CD4-positive, alpha-beta T cell treated with Interleukin-17A for 1 hour (primary cell): Measurements from ENCODE around the gene ZNF583.

ENCODE experiments used
- DNase-seq: peaks from one replicate; pipeline ENCODE4 v3.0.0-alpha.2; 2020

Gene ZNF583

DNA sequence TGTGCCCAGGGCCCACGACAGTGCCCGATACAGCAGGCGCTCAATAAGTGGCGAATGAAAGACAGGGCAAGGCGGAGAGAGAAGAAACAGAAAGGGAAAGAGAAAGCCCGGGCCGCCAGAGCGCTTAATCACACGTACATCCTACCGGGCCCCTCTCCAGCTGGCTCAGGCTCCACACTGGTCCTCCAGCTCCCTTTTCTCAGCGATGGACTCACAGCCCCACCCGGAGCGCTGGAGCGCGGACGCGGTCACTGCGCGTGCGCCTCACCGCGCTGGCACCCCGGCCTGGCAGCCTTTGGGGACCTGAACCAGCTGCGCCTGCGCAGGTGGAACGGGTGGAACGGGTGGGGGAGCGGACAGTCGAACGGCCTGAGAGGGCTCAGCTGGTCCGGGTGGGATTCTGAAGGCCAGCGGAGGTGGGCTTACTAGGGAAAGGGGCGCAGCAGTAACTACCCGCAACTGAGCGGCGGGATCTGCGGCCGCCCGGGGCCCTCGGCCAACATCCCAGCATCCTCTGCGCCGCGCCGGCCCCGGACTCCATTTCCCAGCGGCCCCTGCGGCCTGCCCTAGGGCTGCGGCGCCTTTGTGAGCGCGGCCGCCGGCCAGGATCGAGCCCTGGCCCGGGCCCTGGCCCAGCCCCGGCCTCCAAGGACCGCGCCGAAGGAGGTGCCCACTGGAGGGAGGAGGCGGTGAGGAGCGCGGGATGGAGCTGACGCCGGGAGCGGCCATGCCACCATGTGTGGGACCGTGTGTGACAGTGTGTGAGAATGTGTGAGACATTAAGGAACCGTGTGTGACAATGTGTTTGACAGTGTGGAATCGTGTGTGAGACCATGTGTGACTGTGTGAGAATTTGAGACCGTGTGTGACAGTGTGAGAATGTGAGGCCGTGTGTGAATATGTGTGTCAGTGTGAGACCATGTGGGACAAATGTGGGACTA lies at the start of gene ZNF583:
Gene ZNF583, plus strand, starts transcription at position 569 of the 941 bp plus-strand sequence. CDS start 2,783 bp downstream, outside the sequence.
- peak; percentile 93 for DNase-seq

DNA sequence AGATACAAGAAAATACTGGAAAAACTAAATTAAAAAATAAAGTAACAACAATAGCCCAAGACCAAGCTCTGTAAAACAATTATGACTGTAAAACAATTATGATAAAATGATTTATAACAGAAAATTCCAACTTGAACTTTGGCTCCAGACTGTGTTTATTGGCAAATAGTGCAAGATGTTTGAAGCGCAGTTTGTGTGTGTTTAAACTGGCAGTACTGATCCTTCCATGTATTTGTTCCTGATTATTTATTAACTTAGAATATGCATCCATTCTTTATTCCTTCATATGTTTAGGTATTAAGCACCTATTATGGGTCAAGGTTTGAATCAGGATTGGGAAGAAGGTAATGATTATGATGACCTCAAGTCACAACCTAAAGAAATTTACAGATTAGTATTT lies 48.6 kb upstream of the ZNF583 start:
- DNase-seq: no peak

DNA sequence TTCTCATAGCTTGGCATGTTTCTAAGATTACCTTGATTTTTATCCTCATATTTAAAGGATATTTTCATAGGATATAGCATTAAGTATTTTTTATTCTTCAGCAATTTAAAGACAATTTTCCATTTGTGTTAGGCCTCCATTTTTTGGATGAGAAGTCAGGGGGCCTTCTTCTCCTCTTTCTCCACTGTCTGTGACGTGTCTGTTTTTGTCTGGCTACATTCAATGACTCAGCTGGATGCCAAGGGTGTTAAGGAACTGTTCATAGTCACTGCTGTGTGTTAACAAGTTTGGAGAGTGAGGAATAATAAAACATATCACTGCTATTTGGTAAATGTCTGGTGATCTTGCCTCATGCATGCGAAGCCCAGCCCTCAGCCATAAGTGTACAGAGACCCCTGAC lies 47.2 kb upstream of the ZNF583 start:
- DNase-seq: no peak

DNA sequence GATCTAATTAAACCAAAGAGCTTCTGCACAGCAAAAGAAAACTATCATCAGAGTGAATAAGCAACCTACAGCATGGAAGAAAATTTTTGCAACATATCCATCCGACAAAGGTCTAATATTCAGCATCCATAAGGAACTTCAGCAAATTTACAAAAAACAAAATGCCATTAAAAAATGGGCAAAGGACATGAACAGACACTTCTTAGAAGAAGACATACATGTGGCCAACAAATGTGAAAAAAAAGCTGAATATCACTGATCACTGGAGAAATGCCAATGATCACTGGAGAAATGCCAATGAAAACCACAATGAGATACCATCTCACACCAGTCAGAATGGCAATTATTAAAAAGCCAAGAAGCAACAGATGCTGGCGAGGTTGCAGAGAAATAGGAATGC lies 43.3 kb upstream of the ZNF583 start:
- DNase-seq: no peak

DNA sequence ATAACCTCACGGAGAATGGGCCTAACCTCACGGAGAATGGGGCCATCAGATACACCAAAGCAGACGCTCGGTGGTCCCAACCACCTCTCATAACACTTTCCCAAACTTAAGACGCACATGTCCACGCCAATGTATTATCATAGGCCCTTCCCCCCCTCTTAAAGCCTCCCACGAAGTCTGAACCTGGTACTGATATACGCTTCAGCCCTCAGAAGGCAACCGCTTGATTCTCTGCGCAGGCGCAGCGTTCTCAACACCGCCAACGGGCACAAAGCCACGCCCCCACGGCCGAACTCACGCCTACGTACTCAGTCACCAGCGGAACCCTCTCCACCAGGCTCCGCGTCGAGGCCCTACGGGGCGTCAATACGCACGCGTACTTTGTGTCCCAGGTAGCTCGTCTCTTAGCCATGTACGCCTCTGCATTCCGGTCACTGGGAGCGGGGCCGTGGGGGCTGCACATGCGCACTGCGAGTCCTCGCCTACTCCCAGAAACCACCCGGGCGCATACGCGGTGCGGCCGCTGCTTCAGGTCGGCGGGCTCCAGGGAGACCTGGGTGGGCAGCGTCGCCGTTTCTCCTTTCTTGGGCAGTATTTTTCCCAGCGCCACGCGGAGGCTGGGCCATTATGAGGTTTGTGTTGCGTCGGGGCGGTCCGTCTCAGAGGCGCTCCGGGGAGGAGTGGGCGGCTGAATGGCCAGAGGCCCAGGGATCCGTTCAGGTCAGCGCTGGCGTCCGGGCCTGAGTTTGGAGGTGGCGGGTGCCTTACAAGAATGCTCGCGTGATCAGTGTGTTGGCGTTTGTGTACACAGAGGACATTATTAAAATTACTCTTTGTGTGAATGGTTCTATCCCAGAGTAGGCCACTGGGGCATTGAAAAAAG lies 36.1 kb upstream of the ZNF583 start:
- peak; percentile 81 for DNase-seq

DNA sequence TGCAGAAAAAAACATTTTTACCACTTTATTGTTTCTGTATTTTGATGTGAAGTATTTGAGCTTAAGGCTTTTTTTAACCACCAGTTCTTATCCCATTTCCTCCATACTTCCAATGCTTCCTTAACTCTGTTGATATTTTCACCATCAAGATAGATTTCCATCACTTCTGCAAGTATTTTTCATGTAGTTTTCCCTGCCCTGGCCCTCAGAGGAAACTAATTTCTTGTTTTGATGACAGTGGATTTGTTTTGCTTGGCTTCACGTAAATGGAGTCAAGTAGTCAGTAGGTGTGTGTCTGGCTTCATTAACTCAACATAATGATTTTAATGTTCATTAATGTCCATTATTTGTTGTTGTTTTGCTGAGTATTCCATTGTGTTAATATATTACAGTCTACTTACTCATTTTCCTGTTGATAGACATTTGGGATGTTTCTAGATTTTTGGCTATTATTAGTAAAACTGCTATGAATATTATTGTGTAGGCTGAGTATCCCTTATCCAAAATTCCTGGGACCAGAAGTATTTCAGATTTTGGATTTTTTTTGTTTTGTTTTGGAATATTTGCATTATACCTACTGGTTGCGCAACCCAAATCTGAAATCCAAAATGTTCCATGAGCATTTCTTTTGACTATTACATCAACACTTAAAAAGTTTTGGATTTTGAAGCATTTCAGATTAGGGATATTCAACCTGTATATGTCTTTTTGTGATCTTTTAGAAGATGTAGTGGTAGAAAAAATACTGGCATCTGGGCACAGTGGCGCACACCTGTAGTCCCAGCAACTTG lies 34.1 kb upstream of the ZNF583 start:
- no peak for DNase-seq

DNA sequence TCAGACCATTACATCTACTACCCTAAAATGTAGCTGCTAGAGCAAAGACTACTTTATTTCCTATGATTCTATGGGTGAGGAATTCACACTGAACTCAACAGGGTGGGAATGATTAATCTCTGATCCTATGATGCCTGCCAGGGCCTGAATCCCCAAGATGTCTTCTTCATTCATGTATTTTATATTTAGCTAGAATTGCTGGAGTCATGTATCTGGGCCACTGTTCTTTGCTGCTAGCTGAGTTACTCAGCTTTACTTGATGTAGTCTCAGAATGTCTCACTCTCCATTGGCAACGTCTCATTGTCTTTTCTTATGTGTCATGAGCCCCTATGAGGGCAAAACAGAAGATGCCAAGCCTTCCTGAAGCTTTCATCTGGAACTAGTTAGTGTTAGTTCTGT lies 31.9 kb upstream of the ZNF583 start:
- no peak for DNase-seq

DNA sequence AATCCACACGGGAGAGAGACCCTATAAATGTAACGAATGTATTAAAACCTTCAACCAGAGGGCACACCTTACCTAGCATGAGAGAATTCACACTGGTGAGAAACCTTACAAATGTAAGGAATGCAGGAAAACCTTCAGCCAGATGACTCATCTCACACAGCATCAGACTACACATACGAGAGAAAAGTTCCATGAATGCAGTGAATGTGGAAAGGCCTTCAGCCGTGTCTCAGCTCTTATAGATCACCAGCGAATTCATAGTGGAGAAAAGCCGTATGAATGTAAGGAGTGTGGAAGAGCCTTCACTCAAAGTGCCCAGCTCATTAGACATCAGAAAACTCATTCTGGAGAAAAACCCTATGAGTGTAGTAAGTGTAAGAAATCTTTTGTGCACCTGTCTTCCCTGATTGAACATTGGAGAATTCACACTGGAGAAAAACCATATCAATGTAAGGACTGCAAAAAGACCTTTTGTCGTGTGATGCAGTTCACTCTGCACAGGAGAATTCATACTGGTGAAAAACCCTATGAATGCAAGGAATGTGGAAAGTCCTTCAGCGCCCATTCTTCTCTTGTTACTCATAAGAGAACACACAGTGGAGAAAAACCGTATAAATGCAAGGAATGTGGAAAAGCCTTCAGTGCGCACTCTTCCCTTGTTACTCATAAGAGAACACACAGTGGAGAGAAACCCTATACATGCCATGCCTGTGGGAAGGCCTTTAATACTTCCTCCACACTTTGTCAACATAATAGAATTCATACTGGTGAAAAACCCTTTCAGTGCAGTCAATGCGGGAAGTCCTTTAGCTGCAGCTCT lies 26.8 kb upstream of the ZNF583 start:
- DNase-seq: no peak

DNA sequence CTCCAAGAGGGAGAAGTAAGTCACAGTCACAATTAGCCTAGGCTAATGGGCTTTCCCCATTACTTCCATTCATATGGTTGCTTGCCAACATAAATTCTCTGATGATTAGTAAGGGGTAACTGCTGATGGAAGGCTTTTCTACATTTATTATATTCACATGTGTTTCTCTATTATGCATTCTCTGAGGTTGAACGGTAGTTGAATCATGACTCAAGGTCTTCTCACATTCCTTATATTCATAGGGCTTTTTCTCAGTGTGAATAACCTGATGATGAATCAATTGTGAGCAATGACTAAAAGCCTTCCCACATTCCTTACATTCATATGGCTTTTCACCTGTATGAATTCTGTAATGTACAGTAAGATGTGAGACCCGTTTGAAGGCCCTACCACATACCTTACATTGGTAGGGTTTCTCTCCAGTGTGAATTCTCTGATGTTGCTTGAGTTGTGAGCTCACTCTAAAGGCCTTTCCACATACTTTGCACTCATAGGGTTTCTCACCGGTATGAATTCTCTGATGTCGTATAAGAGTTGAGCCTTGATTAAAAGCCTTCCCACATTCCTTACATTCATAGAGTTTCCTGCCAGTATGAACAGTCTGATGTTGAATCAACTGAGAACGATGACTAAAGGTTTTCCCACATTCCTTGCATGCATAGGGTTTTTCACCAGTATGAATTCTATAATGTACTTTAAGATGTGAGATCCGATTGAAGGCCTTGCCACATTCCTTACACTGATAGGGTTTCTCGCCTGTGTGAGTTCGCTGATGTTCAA lies 20.1 kb upstream of the ZNF583 start:
- DNase-seq: no peak

DNA sequence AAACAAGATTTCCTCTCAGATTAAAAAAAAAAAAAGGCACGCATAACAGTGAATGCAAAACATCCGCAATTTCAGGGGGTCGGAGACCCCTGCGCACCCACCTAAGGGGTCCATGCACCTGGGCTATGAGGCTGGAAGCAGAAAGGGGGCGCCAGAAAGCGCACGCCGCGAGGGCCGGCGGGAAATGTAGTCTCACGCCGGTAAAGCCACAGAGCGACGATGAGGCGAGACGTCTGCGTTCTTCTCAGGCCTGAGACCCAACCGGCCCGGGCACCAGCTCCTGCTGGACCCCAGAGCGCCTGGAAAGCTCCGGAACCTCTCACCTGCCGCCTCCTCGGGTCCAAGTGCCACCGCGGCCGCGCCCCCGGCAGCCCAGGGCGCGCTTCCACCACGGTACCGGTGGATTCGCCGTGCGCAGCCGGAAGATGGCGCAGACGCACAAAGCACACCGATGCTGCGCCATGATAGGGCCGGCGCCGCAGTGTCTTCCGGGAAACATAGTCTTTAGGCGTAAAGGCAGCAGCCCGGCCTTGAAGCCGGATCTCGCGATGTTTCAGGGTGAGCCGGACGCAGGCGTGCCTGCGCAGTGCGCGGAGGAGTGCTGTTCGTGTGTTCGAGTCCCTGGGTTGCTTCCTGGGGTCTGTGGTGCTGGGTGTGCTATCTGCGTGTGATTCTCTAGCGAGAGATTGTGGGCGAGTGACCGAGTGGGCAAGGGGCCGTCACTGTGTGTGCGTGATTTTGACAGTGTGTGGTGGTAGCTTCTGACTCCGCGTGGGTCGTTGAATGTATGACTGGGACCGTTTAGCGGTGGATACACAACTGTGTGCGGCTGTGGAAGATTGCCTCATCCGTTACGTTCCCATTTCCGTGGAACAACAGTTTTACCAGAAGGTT lies 10.8 kb upstream of the ZNF583 start, which contains the start of gene ZNF582:
Gene ZNF582, minus strand, starts transcription at position 416 of the 894 bp plus-strand sequence. CDS start 1,782 bp downstream, outside the sequence.
- peak; percentile 95 for DNase-seq

DNA sequence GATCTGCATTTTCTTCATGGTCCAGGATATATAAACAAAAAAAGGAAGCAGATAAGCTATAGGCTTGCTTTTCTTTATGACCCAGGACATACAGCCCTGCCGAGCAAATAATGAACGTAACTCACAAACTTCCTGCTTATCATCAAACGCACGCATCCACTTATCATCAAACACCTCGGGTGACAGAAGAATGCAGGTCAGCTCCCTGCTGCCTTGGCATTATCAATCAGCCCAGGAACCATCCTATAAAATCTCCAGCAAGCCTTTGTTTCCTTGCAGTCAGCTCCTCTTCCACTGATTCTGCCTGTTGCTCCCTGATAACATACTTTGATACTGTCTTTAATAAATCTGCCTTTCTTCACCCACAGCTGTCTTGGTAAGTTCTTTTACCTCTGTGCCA lies 5.3 kb upstream of the ZNF583 start:
- DNase-seq: no peak

DNA sequence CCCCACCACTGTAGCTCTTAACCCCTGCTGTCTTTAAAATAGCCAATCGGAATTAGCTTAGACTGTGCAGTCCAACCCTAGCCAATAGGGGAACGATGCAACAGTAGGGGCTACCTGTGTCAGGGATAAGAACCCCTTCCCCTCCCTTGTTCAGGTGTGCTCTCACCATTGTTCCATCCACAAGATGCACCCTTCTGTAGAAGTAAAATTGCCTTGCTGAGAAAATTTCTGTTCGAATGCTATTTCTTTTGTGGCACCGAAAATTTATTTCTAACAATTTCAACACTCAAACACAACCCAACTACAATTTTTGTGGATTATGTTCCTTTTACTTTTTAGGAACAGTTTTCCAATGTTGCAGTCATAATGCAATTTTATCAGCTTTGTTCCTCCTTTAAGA lies 3.6 kb upstream of the ZNF583 start:
- no peak for DNase-seq

DNA sequence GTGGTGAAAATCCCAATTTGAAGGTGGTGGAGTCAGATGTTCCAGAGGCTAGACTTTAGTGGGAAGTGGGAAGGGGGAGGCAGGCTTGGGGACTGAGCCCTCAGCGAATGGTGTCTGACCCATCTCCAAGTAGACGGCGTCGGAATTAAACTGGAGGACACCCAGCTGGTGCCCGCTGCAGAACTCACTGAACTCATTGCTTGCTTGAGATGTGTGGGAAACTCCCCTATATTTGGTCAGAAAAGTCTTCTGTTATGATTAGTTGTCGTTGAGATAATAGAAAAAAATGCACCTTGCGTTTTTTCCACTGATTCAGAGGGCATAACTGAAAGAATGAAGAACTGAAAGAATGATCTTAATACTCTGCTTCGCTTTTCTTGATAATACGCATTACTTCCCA lies 871 bp upstream of the ZNF583 start:
- DNase-seq: no peak

DNA sequence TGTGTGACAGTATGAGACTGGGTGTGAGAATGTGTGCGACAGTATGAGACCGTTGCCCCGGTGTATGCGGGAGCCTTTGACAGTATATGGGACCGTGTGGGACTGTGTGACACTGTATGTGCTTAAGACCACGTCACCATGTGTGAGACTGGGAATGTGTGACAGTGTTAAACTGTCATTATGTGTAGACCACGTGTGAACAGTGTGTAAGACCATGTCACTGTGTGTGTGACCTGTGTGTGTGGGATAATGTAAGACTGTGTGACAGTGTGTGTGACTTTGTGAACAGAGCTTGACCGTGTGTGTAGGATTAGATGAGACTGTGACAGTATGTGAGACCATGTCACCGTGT lies 549 bp downstream of the ZNF583 start:
- no peak for DNase-seq

DNA sequence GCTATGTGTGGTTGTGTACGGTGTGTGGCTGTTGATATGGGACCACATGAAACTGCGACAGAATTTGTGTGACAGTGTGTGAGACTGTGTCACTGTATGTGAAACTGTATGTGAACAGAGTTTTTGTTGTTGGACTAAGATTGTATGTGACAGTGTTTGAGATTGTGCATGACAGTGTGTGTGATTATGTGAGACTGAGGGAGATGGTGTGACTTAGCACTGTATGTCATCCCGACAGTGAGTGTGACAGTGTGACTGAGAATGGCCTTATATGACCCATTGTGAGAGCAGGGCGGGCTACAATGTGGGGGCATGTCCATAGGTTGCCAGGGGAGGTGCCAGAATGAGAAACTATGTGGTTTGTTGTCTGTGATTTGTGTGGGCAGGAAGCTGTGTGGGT lies 930 bp downstream of the ZNF583 start:
- no peak for DNase-seq

DNA sequence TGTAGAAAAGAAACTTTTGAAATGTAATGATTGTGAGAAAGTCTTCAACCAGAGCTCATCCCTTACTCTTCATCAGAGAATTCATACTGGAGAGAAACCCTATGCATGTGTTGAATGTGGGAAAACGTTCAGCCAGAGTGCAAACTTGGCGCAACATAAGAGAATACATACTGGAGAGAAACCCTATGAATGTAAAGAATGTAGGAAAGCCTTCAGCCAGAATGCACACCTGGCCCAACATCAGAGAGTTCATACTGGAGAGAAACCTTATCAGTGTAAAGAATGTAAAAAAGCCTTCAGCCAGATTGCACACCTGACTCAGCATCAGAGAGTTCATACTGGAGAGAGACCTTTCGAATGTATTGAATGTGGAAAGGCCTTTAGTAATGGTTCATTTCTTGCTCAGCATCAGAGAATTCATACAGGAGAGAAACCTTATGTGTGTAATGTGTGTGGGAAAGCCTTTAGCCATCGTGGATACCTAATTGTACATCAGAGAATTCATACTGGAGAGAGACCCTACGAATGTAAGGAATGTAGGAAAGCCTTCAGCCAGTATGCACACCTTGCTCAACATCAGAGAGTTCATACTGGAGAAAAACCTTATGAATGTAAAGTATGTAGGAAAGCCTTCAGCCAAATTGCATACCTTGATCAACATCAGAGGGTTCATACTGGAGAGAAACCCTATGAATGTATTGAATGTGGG lies 19.3 kb downstream of the ZNF583 start:
- no peak for DNase-seq

DNA sequence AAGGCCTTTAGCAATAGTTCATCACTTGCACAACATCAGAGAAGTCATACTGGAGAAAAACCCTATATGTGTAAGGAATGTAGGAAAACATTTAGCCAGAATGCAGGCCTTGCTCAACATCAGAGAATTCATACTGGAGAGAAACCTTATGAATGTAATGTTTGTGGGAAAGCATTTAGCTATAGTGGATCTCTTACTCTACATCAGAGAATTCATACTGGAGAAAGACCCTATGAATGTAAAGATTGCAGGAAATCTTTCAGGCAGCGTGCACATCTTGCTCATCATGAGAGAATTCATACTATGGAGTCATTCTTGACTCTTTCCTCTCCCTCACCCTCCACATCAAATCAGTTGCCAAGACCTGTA lies 19.8 kb downstream of the ZNF583 start:
- no peak for DNase-seq

DNA sequence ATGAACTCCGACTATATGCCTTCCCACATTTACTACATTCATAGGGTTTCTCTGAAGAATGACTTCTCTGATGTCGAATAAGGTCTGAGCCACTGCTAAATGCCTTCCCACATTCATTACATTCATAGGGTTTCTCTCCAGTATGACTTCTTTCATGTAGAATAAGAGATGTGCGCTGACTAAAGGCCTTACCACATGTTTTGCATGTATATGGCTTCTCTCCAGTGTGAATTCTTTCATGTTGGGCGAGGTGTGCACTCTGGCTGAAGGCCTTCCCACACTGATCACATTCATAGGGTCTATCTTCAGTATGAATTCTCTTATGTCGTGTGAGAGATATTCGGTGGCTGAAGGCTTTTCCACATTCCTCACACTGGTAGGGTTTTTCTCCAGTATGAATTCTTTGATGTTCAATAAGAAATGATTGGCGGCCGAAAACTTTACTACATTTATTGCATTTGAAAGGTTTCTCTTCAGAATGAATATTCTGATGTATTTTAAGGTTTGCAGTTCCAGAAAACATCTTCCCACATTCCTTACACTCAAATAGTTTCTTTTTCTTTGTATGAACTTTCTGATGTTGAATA lies 37.2 kb downstream of the ZNF583 start:
- no peak for DNase-seq

DNA sequence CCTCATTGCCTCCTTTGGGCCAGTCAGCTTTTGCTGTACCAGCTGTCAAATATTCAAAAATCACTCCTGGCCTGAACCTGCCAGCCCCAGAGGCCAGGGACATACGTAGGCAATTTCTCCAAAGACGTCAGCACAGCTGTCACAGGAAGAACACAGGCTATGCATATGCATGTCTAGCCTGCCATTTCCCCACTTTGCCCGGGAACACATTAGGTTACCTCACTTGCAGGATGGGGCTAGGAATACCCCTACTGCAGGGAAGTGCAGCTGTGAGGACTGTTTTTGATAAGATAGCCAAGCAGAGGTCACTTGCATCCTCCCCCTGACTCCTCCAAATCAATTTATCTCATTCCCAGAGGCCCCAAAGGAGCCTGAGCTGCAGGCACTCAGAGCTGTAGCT lies 70.2 kb downstream of the ZNF583 start:
- DNase-seq: no peak
